Stimulated activated CD4-positive, alpha-beta T cell treated with anti-CD3 and anti-CD28 coated beads, Interleukin-1b, Interleukin-23, amount 100 ng/mL, for 1 hour (primary cell): ENCODE results near the gene TMEM91.

Experiments
- DNase-seq, 2 donors: peaks; one replicate each; pipeline ENCODE4 v3.0.0-alpha.2; 2020; ENCODE audit warnings: low read depth in 2 of 2

TMEM91 gene

DNA sequence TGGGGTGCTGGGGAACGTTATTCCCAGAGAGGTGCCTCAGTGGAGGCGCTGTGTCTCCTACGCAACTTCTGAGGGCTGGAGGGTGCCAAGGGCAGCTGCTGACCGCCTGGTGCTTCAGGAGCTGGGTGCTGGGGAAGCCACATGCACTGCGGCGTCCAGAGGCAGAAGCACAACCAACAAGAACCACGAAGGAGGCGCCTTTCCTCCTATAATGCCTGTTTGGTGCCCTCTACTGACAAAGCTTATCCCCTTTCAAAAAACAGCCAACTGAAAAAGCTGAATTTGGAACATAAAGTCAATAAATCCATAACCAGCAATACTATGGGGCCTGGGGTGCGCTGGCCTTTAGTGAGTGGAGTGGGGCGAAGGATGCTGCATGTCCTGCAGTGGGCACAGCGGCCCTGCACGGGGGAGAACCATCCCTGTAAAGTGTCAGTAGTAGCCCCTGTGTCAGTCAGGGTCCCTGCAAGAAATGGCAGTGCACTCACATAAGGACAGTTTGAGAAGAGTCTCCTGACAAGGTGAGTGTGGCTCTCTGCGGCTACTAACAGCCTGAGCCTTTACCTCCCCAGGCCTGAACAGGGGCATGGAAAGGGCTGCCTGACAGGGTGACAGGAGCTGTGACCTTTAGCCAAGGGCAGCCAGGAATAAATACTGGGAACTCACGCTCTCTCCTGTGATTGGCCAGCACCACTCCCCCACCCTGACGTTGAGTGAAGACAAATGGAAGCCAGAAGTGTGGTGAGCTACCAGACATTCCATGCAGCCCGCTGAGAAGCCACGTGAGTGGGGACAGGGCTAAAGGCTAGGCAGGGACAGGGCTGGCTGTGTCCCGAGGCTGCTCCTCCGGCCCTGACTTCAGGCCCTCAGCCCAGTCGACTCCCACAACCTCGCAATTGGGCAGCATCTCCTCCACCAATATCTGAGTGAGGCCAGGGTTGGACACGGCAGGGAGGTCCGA lies 55.4 kb downstream of the TMEM91 start:
- no peak for DNase-seq

DNA sequence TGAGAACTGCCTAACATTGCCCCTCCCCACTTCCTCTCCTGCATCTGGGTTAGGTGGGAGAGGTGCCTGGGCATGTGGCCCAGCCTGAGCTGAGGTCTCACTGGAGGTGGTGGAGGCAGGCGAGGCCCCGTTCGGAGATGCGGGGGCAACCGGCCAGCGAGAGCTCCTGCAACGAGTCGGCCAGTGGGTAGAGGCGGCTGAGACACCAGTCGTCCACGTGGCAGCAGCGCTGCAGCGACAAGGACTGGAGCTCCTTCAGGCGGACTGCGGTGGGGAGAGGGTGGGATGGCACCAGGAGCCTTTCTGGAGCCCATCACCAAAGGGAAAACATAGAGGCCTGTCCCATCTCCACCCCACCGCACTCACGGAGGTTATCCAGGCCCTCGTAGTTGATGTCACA lies 56.8 kb downstream of the TMEM91 start:
- DNase-seq, result no peak
